GM19395 (cell line): ENCODE results near the gene DNAJB12.
"Not testable (repeated sequence)": the region's sequence is repeated elsewhere in the genome, so short reads cannot be mapped to it uniquely, and the experiment has no call there.

Experiments used
- ATAC-seq: cut with Tn5 transposase; IDR thresholded peaks from one replicate; pipeline ENCODE4 v1.9.1; 2021; ENCODE audit warnings: mild to moderate bottlenecking, moderate library complexity; ENCODE audit not compliant: unreplicated experiment

DNAJB12 gene

DNA sequence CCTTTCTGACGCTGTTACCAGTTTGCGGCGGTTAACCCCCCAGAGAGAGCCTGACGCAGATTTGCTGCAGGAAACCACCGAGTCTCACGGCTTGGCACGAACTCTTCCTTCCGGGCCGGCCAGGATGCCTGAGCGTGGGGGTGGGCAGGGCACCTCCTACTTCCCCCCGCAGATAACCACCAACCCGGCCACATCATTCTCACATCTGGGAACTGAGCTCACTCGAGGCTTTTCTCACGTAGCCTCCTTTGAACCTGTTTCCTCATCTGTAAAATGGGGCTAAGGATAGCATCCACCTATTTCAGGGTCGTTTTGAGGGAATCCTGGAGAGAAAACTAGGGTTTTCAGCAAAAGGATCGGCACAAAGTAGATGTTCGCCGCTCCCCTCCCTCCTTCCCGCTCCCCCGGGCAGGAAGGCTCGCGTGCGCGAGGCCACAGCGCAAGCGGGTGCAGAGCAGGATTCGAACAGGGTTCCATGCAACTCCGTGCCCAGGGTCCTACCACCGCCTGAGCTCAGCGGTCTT, 57.4 kb downstream of the DNAJB12 start:
- peak; percentile 59 for ATAC-seq

DNA sequence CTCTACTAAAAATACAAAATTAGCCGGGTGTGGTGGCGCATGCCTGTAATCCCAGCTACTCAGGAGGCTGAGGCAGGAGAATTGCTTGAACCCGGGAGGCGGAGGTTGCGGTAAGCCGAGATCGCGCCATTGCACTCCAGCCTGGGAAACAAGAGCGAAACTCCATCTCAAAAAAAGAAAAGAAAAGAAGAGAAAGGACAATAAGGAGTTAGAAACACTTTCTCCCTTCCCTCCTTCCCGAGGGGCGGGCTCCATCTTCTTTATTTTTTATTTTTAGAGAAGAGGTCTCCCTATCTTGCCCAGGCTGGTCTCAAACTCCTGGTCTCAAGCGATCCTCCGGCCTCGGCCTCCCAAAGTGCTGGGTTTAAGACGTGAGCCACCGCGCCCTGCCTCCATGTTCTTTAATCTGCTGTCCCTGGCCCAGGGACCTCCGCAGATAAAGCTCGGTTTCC, 57.9 kb downstream of the DNAJB12 start:
- not testable (repeated sequence) for ATAC-seq

DNA sequence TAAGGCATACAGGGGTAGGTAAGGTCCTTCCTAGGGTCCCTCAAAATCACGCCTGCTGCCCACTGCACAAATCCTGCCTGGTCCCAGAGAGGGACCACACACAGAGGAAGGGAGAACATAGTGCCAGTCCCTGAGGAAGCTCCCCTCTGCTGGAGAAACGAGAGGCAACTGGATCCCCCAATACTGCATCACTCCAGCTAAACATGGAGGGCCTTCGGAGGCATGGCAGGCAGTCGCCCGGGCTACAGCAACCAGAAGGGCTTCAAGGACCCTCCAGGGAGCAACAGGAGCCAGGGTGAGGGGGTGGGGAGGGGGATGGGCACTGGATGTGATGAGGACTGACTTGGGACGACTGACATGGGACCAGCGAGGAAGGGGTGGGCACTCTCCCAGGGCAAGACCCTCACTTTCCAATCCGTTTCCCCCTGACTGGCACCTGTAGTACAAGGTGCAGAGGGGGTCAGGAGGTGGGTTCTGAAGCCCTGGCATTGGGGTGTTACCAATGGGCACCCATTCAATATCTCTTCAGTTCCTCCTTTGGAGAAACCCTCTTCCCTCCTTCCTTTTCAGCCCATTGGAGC, 59.3 kb downstream of the DNAJB12 start:
- ATAC-seq = no peak

DNA sequence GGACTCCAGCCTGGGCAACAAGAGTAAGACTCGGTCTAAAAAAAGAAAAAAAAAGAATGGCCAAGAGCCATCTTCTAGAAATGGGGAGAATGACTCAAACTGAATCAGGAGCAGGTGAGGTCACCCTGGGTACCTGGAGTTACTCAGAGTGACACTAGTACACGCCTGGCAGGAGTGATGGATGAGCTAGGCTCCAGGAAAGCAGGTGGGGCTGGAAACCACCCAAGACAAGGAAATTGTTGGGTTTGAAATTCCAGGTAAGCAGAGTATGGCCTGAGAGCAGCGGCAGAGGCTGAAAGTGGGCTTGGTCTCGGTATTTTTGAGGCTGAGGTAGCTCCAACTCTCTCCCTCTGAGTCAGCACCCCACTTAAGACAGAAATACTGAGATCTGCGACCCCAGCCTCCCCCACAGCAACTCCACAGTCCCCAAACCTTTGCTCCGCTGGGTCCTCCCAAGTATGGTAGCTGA, 62.5 kb downstream of the DNAJB12 start:
- no peak for ATAC-seq

DNA sequence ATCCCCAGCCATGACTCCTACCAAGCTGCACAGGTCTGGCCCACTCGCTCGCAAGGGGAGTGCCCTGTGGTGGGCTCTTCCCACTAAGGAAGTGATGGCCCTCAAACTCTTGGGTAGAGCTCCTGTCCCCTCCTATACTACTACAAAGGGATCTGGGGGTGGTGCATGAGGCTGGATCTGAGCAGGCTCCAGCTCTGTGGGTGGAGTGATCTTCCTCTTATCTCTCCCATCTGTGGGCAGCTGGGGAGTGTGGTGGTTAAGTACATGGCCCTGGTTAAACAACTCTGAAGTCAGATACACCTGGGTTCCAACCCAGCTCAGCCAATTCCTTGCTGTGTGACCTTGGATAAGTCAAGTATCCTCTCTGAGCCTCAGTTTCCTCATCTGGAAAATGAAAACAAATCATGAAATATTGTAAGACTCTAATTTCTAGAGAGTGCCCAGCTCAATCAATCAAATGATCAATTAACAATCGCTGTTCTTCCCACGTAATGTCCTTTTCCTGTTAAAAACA, 63.6 kb downstream of the DNAJB12 start:
- ATAC-seq = no peak

DNA sequence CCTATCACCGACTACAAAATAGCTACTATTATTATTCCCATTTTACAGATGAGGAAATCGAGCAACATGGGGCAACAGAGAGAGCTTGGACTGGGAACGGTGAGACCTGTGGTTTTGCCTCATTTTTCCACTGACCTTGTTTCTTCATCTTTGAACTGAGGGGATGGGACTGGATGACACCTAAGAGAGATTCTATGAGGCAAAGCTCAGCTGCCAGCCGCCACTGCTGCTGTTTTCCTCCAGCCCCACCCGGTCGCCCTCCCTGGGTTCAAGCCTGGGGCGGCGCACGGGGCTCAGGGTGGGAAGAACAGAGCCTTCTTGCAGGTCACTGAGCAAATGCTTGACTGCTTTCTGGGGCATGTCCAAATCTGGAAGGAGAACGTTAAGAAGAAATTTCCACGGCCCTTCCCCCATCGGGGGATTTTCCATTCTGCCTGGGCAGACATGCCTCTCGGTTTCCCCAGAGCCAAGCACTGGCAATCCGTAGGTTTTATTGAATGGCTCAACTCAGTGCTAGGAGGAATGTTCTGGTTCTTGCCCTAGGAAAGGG, 68.7 kb downstream of the DNAJB12 start:
- ATAC-seq = no peak

DNA sequence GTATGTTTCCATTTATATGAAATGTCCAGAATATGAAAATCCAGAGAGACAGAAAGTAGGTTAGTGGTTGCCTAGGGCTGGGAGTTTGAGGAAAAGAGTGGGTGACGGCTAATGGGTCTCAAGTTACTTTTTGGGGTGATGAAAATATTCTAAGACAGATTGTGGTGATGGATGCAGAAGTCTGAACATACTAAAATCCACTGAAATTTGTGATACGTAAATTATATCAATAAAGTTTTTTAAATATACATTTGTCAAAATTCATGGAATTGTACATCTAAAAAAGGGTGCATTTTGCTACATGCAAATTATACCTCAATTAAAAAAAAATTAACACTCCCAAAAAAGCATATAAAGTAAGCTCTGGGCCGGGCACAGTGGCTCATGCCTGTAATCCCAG, 71.6 kb downstream of the DNAJB12 start:
- ATAC-seq = no peak
